GM20000 (cell line): ENCODE data around the gene LDHAL6B.

Experiments used
- DNase-seq: peaks from one replicate; pipeline ENCODE4 v3.0.0; 2012; ENCODE audit warnings: low spot score
- TF ChIP-seq, protein P1 (sequence below): IDR thresholded peaks from 2 replicates; pipeline ENCODE4 v1.5.1; 2012; ENCODE audit warnings: mild to moderate bottlenecking, control low read depth; ENCODE audit errors: extremely low read depth, missing control alignments

LDHAL6B gene

DNA sequence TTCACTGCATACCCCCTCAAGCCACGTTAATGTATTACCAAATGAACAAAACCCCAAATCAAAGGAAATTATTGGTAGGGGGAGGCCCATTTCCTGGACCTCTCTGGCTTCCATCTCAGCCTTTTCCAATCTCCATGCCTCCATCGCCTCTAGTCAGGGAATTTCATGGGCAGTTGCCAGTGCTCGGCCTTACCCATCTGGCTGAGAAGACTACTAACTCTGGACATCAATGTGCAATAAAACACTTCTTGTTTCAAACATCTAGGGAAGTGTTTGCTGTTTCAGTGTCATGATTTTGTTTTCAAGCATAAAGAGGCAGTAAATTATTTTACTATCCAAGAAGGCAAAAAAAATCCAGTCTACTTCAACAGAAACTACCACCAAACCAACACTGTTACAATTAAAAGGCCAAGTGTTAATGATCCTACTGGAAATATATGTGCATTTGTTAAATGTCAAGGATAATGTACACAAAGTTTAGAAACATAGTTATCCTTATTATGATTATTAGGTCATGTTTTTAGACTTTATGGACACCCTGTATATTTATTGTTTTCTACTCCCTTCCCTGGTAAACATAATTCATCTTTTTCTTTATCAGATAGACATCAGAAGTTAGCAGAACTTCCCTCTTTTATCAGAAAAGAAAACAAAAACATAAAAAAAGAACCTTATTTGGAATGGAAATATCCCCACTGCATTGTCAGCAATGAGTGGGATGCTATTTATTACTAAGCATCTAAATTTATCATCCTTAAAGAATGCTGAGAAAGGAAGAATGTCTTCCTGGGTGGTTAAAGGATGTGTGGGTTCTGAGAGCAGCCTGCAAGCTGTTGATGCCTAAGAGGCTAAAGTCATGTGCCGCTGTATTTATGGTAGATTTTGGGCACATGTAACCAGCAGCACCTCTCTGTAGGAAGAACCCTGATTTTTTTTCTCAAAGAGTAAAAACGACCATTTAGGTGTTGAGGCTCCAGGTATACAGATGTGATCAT is 15.2 kb downstream of the LDHAL6B start:
- TF ChIP-seq, protein P1, sequence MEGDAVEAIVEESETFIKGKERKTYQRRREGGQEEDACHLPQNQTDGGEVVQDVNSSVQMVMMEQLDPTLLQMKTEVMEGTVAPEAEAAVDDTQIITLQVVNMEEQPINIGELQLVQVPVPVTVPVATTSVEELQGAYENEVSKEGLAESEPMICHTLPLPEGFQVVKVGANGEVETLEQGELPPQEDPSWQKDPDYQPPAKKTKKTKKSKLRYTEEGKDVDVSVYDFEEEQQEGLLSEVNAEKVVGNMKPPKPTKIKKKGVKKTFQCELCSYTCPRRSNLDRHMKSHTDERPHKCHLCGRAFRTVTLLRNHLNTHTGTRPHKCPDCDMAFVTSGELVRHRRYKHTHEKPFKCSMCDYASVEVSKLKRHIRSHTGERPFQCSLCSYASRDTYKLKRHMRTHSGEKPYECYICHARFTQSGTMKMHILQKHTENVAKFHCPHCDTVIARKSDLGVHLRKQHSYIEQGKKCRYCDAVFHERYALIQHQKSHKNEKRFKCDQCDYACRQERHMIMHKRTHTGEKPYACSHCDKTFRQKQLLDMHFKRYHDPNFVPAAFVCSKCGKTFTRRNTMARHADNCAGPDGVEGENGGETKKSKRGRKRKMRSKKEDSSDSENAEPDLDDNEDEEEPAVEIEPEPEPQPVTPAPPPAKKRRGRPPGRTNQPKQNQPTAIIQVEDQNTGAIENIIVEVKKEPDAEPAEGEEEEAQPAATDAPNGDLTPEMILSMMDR, result no peak
- DNase-seq, result no peak

DNA sequence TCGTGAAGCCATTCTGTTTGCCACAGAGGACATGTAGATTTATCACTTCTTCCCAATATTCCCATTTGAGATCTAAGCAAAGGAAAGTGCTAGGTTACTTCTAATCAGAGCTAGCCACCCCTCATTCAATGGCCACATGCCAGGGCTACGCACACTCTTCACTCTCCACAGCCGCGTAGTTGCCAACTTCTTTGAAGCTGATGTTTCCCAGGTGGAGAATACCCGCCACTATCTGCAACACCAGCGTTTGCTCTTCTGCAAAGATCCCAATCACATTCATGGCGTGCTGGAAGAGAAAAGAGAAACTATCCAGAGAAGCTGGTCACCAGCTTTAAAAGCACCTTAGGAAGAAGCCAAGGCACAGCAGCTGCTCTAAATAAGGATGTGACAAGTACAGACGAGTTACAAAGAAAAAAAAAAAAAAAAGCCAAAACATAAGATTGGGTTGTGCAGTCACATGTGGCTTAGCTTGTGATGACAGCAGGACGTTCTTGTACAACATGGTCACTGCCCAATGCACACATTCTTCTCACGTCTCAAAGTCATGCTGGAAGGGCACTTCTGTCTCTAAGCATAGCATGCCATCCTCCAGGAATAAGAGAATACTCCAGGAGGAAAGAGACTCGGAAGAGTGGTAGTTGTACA is 16.4 kb downstream of the LDHAL6B start:
- no peak for DNase-seq
- TF ChIP-seq, protein P1, result no peak

DNA sequence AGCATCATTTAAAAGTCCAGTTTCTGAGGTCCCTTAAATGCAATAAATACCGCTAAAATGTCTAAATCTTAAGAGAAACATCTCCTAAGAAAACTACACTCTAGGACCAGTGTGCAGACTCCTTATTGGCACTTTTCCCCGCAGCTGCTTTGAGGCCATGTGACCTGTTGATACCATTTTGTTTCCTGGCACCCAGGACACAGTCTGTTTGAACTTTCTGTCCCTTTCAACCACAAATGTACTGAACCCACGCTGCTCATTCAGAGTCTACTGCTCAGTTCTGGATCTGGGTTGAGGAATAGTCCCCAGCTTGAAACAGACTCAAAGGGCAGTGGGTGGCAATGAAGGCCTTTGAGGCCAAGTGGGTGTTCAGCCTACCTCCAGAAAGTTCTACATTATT is 17.1 kb downstream of the LDHAL6B start:
- TF ChIP-seq, protein P1, result no peak
- no peak for DNase-seq

DNA sequence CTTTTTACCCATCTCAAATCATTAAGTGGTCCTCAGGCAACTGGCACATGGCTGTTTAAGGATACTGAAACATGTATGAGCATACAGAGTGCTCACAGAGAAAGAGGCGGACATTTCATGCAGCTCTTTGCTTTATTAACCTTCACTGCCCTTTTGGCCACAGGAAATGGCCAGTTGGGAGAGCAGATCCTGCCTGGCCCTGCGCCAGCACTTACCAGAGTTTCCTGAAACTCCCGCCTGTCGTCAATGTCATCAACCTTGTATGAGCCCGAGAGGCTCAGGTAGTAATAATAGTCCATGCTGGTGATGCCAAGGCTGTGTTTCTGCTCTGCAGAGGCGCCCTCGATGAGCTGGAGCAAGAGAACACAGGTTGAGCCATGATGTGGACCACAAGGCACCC is 17.8 kb downstream of the LDHAL6B start:
- no peak for DNase-seq
- TF ChIP-seq, protein P1, result no peak

DNA sequence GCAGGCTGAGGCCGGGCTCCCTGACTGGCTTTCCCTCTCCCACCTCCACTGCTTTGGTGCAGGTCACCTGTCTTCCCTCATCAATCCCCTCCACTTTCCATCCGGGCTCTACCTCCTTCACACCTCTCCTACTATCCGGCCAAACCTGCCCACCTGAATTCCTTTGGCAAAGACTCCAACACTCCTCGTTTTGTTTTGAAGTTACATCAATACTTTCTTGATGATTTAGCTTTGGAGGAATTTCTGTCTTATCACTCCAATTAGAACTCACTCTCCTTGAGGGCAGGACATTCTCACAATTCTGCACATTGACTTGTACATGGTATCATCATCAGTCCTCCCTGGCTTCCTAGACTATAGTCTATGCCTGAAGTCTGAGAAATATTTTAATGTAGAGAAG is 20.4 kb downstream of the LDHAL6B start:
- no peak for DNase-seq
- TF ChIP-seq, protein P1, result no peak

DNA sequence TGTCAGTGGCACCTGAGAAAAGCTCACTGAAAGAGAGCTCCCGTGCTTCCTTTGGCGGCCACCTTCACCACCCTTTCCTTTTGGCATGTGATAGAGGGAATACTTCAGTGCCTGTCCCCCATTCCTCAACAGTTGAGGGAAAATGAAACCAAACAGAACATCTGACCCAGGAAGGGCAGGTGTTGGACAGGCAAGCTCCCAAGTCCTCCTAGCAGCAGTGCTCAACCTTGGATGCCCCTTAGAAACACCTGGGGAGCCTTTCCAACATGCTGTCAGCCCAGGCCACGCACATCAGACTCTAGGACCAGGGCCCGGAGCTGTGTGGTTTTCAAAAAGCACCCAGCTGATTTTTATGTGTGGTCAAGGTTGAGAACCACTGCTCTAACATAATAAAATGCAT is 22.4 kb downstream of the LDHAL6B start:
- DNase-seq, result no peak
- TF ChIP-seq, protein P1, result no peak

DNA sequence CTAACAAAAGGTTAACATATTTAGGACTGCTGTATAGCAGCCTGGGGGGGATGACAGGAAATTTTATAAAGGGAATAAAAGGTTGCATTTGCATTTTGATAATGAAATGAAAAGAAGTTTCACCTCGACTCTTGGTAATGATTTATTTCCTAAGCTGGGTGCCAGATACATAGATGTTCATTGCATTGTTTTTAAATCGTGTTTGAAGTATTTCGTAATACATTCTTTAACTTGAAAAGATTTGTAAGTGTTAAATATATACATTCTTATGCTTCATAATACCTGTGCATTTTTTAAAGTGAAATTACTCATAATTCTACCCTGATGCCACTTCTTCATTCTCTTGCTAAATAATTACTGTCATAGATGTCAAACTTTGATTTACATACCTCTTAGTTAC is 22.8 kb downstream of the LDHAL6B start:
- no peak for DNase-seq
- TF ChIP-seq, protein P1, result no peak
